Ovary (tissue), 9 donors: ENCODE results near the gene ROBO4. TPM values are rescaled to one million over a fixed set of nuclear protein-coding genes. Genes with fewer than 3 reads are reported as not detected.

ENCODE experiments used
- DNase-seq, 5 donors: peaks; one replicate each; pipeline ENCODE4 v3.0.0-alpha.2; 2019 to 2020
- H3K27ac ChIP-seq, 2 donors: fragments of 200-600 bp; one replicate each; pipeline versions ENCODE4 v1.5.1 to v1.8.0; 2019 to 2022
- H3K27me3 ChIP-seq: fragments of 200-600 bp; one replicate; pipeline ENCODE4 v1.8.0; 2022
- H3K36me3 ChIP-seq: fragments of 200-600 bp; sonication (generic); one replicate; pipeline ENCODE4 v1.5.1; 2019
- H3K4me1 ChIP-seq: one replicate; pipeline ENCODE4 v1.8.1; 2013; ENCODE audit warnings: mild to moderate bottlenecking, moderate library complexity; ENCODE audit not compliant: insufficient read depth
- H3K4me3 ChIP-seq: fragments of 200-600 bp; sonication (generic); one replicate; pipeline ENCODE4 v1.5.1; 2017
- H3K9me3 ChIP-seq, 2 donors: fragments of 200-600 bp in 1 of 2; sonication (generic) in 1 of 2; one replicate each; pipeline versions ENCODE4 v1.5.1 to v1.8.1; 2013 to 2019; ENCODE audit warnings: mild to moderate bottlenecking in 1 of 2, moderate library complexity in 1 of 2
- EP300 ChIP-seq: sonication (generic); formaldehyde crosslinking; IDR thresholded peaks from one replicate; pipeline ENCODE4 v1.6.1; 2017; ENCODE audit warnings: antibody characterized with exemption
- POLR2A ChIP-seq: fragments of 450-650 bp; IDR thresholded peaks from one replicate; pipeline ENCODE4 v1.6.1; 2017; ENCODE audit warnings: antibody characterized with exemption, mild to moderate bottlenecking, moderate library complexity
- WGBS, 3 donors: extraction: QIAGEN DNeasy Blood & Tissue Kit in 1 of 3; methylation state at CpG; one replicate each; pipeline versions ENCODE4 v1.1.5 to v1.1.7; 2013 to 2017; 5-methylcytosine and 5-hydroxymethylcytosine counted together
- intact Hi-C, 4 donors: fragments of 100-400 bp; cut with DNase I; formaldehyde crosslinking; loops; one replicate each; pipeline versions ENCODE4 v1.11.0 to v1.15.1; 2022 to 2023
- polyA plus RNA-seq, 2 donors: library from polyadenylated mRNA; stranded (reverse); fragments of 200-250 nt in 1 of 2; fragments of 350-450 nt in 1 of 2; fragmentation: Illumina TruSeq in 1 of 2; extraction: RNeasy Lipid Tissue Mini Kit (QIAGEN cat#74804) in 1 of 2; gene quantifications; one replicate each; pipeline ENCODE4 v1.2.3, GENCODE V29; 2013 to 2014
- total RNA-seq, 7 donors: library from RNA; depleted of rRNA in 2 of 7; stranded (reverse); fragments of >200 nt in 2 of 7; fragmentation: NEBNext Ultra II Directional in 3 of 7; extraction: Animal tissue kit (Norgen Biotek cat#: 25700) in 3 of 7; gene quantifications; one replicate each; pipeline versions ENCODE4 v1.1.0 to v1.2.4, GENCODE V29; 2016 to 2023
- TF ChIP-seq, protein P1 (sequence below), 3 donors: fragments of 450-650 bp in 2 of 3; fragments of 200-600 bp in 1 of 3; IDR thresholded peaks; one replicate each; pipeline versions ENCODE4 v1.5.1 to v1.8.0; 2016 to 2022; ENCODE audit warnings: antibody characterized with exemption in 3 of 3, mild to moderate bottlenecking in 1 of 3
- donor health status: DM: no; HTN: no; CAD: no; lungs with moderate emphysema.
- donor health status: DM: no; HTN: no; CAD: no.
- donor health status: Bipolar disorder and iron deficiency.
- donor health status: DM: yes; HTN: yes; CAD: no.
- donor health status: DM: no; HTN: no; CAD: no.
- donor health status: DM: yes; HTN: yes; CAD: no.

ROBO4 gene
- total and polyA plus RNA-seq, 9 donors: 5.9 to 22.0 (median 10.0) TPM

DNA sequence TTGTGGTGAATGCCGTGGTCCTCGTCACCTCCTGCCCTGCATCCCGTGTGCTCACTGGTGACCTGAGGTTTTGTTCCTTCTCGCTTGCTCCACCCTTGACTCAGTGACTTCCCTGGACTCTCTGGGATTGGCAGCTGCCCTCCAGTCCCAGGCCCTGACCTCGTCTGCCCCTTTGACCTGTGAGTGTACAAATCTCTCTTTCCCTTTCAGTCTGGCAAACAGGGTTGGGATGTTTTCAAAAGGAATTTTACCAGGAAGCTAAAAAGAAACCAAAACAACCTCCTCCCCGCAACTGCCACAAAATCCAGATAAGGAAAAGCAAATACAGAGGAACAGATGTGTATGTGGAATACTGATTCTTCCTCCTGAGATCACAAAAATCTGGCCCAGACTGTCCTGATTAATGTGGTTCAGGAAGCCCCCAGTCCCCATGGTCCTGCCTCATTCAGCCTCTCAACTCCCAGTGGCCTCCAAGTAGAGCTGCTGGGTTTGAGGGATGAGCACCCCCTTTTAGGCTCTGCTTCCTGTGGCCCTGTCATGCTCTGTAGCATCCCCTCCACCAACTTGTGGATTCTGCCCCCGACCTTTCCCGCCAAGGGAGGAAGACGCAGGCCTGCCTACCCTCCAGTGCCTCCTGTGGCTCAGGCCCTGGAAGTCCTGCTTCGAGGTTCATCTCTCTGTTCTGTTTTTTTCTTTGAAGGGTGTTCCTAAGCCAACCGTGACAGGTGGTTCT is 15.2 kb downstream of the ROBO4 start:
- TF ChIP-seq POLR2A (no peak), EP300 (no peak)
- TF ChIP-seq, protein P1, sequence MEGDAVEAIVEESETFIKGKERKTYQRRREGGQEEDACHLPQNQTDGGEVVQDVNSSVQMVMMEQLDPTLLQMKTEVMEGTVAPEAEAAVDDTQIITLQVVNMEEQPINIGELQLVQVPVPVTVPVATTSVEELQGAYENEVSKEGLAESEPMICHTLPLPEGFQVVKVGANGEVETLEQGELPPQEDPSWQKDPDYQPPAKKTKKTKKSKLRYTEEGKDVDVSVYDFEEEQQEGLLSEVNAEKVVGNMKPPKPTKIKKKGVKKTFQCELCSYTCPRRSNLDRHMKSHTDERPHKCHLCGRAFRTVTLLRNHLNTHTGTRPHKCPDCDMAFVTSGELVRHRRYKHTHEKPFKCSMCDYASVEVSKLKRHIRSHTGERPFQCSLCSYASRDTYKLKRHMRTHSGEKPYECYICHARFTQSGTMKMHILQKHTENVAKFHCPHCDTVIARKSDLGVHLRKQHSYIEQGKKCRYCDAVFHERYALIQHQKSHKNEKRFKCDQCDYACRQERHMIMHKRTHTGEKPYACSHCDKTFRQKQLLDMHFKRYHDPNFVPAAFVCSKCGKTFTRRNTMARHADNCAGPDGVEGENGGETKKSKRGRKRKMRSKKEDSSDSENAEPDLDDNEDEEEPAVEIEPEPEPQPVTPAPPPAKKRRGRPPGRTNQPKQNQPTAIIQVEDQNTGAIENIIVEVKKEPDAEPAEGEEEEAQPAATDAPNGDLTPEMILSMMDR (IDR thresholded peaks at IDR 0.05): no peak
- 34 to 46% (median 35%) methylated on average over 11 of the region's 11 CpGs for WGBS, 3 donors
- peak; percentile 64 to 78 (median 69) for DNase-seq
- intact Hi-C loops: no loop called here
- Histone ChIP-seq H3K27ac (peak overlapping the region; percentile 22 to 74), H3K9me3 (no peaks in the 10 kb centered on the region), H3K4me3 (no peak overlapping the region), H3K27me3 (no peaks in the 10 kb centered on the region), H3K4me1 (peaks cover 16% of the 10 kb centered on the region), H3K36me3 (no peaks in the 10 kb centered on the region)

DNA sequence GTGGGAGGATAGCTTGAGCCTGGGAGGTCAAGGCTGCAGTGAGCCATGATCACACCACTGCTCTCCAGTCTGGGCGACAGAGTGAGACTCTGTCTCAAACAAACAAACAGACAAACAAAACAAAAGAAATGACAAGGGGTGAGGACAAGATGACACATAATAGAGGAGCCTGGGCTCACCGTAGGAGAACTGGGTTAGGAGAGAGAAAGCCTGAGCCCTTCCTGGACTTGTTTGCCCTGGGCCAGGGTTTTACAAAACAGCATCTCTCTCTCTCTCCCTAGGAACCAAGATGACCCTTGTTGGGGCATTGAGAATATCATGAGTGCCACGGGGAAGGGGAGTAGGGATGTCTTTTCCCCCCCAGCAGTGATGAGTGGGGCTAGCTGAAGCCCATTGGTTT is 16.7 kb downstream of the ROBO4 start:
- Histone ChIP-seq H3K27me3 (no peaks in the 10 kb centered on the region), H3K27ac (peak overlapping the region in 1 of 2 donors; percentile 42), H3K4me1 (peaks cover 20% of the 10 kb centered on the region), H3K36me3 (no peaks in the 10 kb centered on the region), H3K4me3 (no peak overlapping the region), H3K9me3 (no peaks in the 10 kb centered on the region)
- no peak for DNase-seq
- 73 to 83% (median 80%) methylated on average over 3 of the region's 3 CpGs for WGBS, 3 donors
- intact Hi-C loops: no loop called here
- TF ChIP-seq POLR2A: no peak
- TF ChIP-seq, protein P1 (IDR thresholded peaks at IDR 0.05): no peak
- TF ChIP-seq EP300: no peak

DNA sequence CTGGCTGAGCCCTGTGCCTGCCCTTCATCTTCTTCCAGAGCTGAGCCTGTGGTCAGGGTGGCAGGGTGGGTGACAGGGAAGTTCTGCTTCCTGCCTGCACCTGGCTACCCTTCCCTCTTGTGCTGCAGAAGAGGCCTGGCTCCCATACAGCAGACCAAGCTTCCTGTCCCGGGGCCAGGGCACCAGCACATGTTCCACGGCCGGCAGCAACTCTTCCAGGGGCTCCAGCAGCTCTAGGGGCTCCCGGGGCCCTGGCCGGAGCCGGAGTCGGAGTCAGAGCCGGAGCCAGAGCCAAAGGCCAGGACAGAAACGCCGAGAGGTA is 17.4 kb downstream of the ROBO4 start:
- no peaks in the 10 kb centered on the region for H3K9me3 ChIP-seq
- no peak overlapping the region for H3K4me3 ChIP-seq
- peaks cover 22% of the 10 kb centered on the region for H3K4me1 ChIP-seq
- H3K36me3 ChIP-seq: no peaks in the 10 kb centered on the region
- WGBS, 3 donors: 85 to 89% (median 87%) methylated on average over 10 of the region's 10 CpGs
- H3K27ac ChIP-seq: no peak overlapping the region
- intact Hi-C loops: no loop called here
- DNase-seq: peak in 1 of 5 donors; percentile 17
- TF ChIP-seq, protein P1 (IDR thresholded peaks at IDR 0.05): no peak
- TF ChIP-seq POLR2A: no peak
- TF ChIP-seq EP300: no peak
- no peaks in the 10 kb centered on the region for H3K27me3 ChIP-seq

DNA sequence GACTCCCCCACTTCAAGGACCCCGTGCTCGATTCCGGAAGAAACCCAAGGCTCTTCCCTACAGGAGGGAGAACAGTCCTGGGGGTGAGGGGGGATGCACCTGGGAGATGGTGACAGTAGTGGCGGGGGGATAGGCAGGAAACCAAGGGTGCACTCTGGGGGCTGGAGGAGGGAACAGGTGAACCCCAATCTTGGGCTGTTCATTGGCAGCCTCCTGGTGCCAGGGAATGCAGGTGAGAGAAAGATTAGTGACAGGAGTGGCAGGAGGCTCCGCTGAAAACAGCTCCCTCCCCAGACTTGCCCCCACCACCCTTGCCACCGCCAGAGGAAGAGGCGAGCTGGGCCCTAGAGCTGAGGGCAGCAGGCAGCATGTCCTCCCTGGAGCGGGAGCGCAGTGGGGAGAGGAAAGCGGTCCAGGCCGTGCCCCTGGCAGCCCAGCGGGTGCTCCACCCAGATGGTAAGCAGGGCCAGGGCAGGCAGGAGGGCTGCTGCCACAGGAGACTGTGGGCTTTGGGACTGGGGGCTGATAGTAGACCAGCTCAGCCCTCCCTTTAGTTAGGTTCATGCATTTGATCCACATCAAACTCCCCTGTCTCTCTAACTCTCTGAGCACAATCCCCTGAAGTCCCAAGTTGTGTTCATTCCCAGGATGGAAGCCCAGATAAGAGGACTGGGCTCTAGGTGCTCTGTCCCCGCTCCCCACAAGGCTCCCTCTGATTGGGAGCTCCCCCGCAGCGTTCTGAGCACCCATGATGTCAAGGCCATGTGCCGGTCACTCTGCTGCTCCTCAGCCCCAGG is 18.0 kb downstream of the ROBO4 start:
- intact Hi-C loops: loop anchor here in 3 of 4 donors (5.0 to 10.0 kb wide), 4 partner anchors 65 to 235 kb away; partner anchors contain the start of genes CCDC15 (in 2 of the 3) and TMEM218 (in 1 of the 3)
- H3K27me3 ChIP-seq: no peaks in the 10 kb centered on the region
- DNase-seq: peak in 1 of 5 donors; percentile 24
- H3K27ac ChIP-seq: no peak overlapping the region
- no peaks in the 10 kb centered on the region for H3K36me3 ChIP-seq
- peaks cover 18% of the 10 kb centered on the region for H3K4me1 ChIP-seq
- no peaks in the 10 kb centered on the region for H3K9me3 ChIP-seq
- H3K4me3 ChIP-seq: no peak overlapping the region
- TF ChIP-seq EP300 (no peak), POLR2A (no peak)
- TF ChIP-seq, protein P1 (IDR thresholded peaks at IDR 0.05): no peak
- WGBS, 3 donors: 88 to 89% (median 89%) methylated on average over 16 of the region's 16 CpGs
